GM12878 (cell line): ENCODE results near the gene PRRX2. TPM values are rescaled to one million over a fixed set of nuclear protein-coding genes. Genes with fewer than 3 reads are reported as not detected.

Source experiments
- ATAC-seq: fragments of 200-7000 bp; cut with Tn5 transposase; 3 replicates; pipeline ENCODE4 v1.9.1; 2020; ENCODE audit warnings: mild to moderate bottlenecking, moderate library complexity
- BruUV-seq: library from RNA; stranded (reverse); fragments of 400-500 nt; replicated peaks from 2 replicates; lab custom pipeline; 2021; lab: Mats Ljungman, UMichigan
- CTCF ChIA-PET: fragments of 300-600 bp; sonication (Branson Sonifier 250); formaldehyde crosslinking; extraction: SDS; loops from one replicate; lab custom pipeline; 2021; ENCODE audit warnings: inconsistent platforms; lab: Yijun Ruan, JAX
- POLR2A ChIA-PET: fragments of 350-600 bp; formaldehyde crosslinking; extraction: SDS; loops from one replicate; lab custom pipeline; 2021; ENCODE audit warnings: inconsistent platforms; lab: Charles Lee
- RAD21 ChIA-PET: fragments of 300-600 bp; sonication (Branson Sonifier 250); formaldehyde crosslinking; loops from one replicate; lab custom pipeline; 2023; ENCODE audit warnings: antibody characterized with exemption; ENCODE audit not compliant: unreplicated experiment; lab: Charles Lee
- SMC1A ChIA-PET: fragments of 300-600 bp; sonication (Branson Sonifier 250); formaldehyde crosslinking; loops from one replicate; lab custom pipeline; 2023; ENCODE audit not compliant: unreplicated experiment, uncharacterized antibody; lab: Charles Lee
- DNase-seq: peaks from one replicate; pipeline ENCODE4 v3.0.0-alpha.2; 2011; ENCODE audit warnings: low read depth, low spot score
- FAIRE-seq: peaks from 3 replicates; lab custom pipeline; 2011; peaks lifted over from hg19 to GRCh38; lab: Jason Lieb, UNC
- H2AFZ ChIP-seq: 2 replicates; pipeline ENCODE4 v1.6.0; 2011; ENCODE audit warnings: low read depth, low read length, control low read depth; ENCODE audit not compliant: control insufficient read depth
- H3K27ac ChIP-seq: 2 replicates; pipeline ENCODE4 v1.5.1; 2011; ENCODE audit warnings: control low read depth; ENCODE audit not compliant: control insufficient read depth, insufficient read depth
- H3K27me3 ChIP-seq, 2 experiments: replicated peaks in 1 of 2; 2 replicates each; pipeline versions ENCODE4 v1.6.0 to v1.6.1; 2011; ENCODE audit warnings: low read length in 1 of 2; ENCODE audit not compliant: control insufficient read depth in 2 of 2, insufficient read depth in 2 of 2
- H3K36me3 ChIP-seq, 2 experiments: 2 replicates each; pipeline ENCODE4 v1.5.1; 2011; ENCODE audit warnings: low read length in 1 of 2; ENCODE audit not compliant: control insufficient read depth in 2 of 2, insufficient read depth in 2 of 2
- H3K4me1 ChIP-seq: 2 replicates; pipeline ENCODE4 v1.6.1; 2011; ENCODE audit warnings: mild to moderate bottlenecking, low read length, moderate library complexity, mixed read lengths; ENCODE audit not compliant: control insufficient read depth, insufficient read depth
- H3K4me2 ChIP-seq: 2 replicates; pipeline ENCODE4 v1.6.0; 2011; ENCODE audit warnings: control low read depth; ENCODE audit not compliant: control insufficient read depth, insufficient read depth
- H3K4me3 ChIP-seq: fragments of 200-600 bp; sonication (generic); 2 replicates; pipeline ENCODE4 v1.5.1; 2016
- H3K79me2 ChIP-seq: 2 replicates; pipeline ENCODE4 v1.6.0; 2011; ENCODE audit warnings: low read length; ENCODE audit not compliant: control insufficient read depth, insufficient read depth
- H3K9ac ChIP-seq: 2 replicates; pipeline ENCODE4 v1.8.0; 2011; ENCODE audit warnings: low read length, control low read depth, mixed read lengths; ENCODE audit not compliant: control insufficient read depth, insufficient read depth
- H3K9me3 ChIP-seq: replicated peaks from 3 replicates; pipeline ENCODE4 v1.5.1; 2011; ENCODE audit warnings: mild to moderate bottlenecking, low read length; ENCODE audit not compliant: control insufficient read depth, insufficient read depth
- H4K20me1 ChIP-seq: 2 replicates; pipeline ENCODE4 v1.6.0; 2011; ENCODE audit not compliant: control insufficient read depth, insufficient read depth
- NFYA ChIP-seq: IDR thresholded peaks from 2 replicates; pipeline ENCODE4 v1.6.1; 2011; ENCODE audit warnings: low read depth, mild to moderate bottlenecking, low read length, improper control_type of control experiment, borderline replicate concordance
- NR2C2 ChIP-seq: IDR thresholded peaks from 2 replicates; pipeline ENCODE4 v1.6.1; 2011; ENCODE audit warnings: borderline replicate concordance, low read depth; ENCODE audit not compliant: control insufficient read depth, insufficient read length
- POU2F2 ChIP-seq: IDR thresholded peaks from 3 replicates; pipeline ENCODE4 v1.6.1; 2011; ENCODE audit warnings: low read depth, mild to moderate bottlenecking, low read length, borderline replicate concordance
- TCF3 ChIP-seq: IDR thresholded peaks from 2 replicates; pipeline ENCODE4 v1.6.1; 2012; ENCODE audit warnings: low read depth, mild to moderate bottlenecking, low read length, borderline replicate concordance; ENCODE audit not compliant: insufficient read depth
- WGBS: methylation state at CpG from one replicate; pipeline ENCODE4 v1.1.6; 2016; ENCODE audit warnings: low lambda C conversion rate; ENCODE audit not compliant: insufficient replicate concordance, insufficient coverage; ENCODE audit errors: missing lambda C conversion rate; 5-methylcytosine and 5-hydroxymethylcytosine counted together
- in situ Hi-C: fragments of 300-500 bp; cut with MboI; formaldehyde crosslinking; loops from 9 replicates; pipeline ENCODE4 v1.14.3; 2018; ENCODE audit warnings: mixed read lengths
- intact Hi-C: fragments of 100-400 bp; cut with micrococcal nuclease; formaldehyde crosslinking; loops from one replicate; pipeline ENCODE4 v1.14.2; 2022; ENCODE audit not compliant: unreplicated experiment
- polyA plus RNA-seq, 11 experiments: library from polyadenylated mRNA; depleted of rRNA in 4 of 11; unstranded in 6 of 11; stranded (reverse) in 5 of 11; fragments of >200 nt; fragmentation: Nextera tagmentation in 4 of 11; fragmentation: Illumina TruSeq in 1 of 11; extraction: Ambion mirVana in 4 of 11; extraction: Trizol in 1 of 11; gene quantifications; 1 replicate in 1 of 11; 2 replicates in 10 of 11; pipeline versions ENCODE4 v1.2.1 to v1.2.3, GENCODE V29; 2011 to 2016; ENCODE audit warnings: inconsistent platforms in 2 of 11, missing spikeins in 2 of 11, low read depth in 1 of 11
- total RNA-seq, 4 experiments: library from RNA; depleted of rRNA in 3 of 4; stranded (reverse); fragments of >200 nt in 3 of 4; fragmentation: Illumina TruSeq in 1 of 4; extraction: Trizol in 1 of 4; gene quantifications; 2 replicates each; pipeline versions ENCODE4 v1.2.1 to v1.2.3, GENCODE V29; 2013 to 2021
- TF ChIP-seq, protein P1 (sequence below): IDR thresholded peaks from 2 replicates; pipeline ENCODE4 v1.6.1; 2012; ENCODE audit warnings: improper control_type of control experiment, low read depth, low read length; ENCODE audit not compliant: insufficient replicate concordance
- TF ChIP-seq, protein P2 (sequence below): fragments of 450-650 bp; formaldehyde crosslinking; IDR thresholded peaks from 2 replicates; pipeline ENCODE4 v1.4.0; 2022; ENCODE audit warnings: mild to moderate bottlenecking, moderate library complexity
- TF ChIP-seq, protein P3 (sequence below): IDR thresholded peaks from 2 replicates; pipeline ENCODE4 v1.6.1; 2011; ENCODE audit warnings: mild to moderate bottlenecking, low read depth, low read length, moderate library complexity; ENCODE audit not compliant: insufficient replicate concordance

The PRRX2 gene
- total and polyA plus RNA-seq, 10 of the 15 experiments (the other 5 are each of a cell fraction or from before 2014, with no cell fraction given) = not detected

DNA sequence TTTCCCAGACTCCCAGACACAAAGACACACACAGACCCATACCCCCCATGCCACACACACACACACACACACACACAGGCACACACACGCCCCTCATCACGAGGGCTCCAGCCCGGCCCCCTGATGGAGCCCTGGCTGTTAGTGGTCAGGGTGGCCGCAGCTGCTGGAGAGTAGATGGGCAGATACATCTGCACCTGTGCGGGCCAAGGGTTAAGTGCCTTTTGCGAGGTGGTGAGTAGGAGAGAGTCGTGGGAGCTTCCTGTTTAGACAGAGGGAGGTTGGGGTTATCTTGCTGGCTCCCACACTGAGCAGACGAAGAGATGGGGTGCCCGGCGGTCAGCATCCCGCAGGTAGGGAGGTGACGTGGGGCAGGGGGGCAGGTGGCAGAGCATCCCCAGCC is 8.2 kb downstream of the PRRX2 start:
- in situ Hi-C loops = no loop called here
- ChIA-PET RAD21 (no interaction called here), POLR2A (no interaction called here), SMC1A (no interaction called here)
- FAIRE-seq = no peak
- no peak for ATAC-seq
- Histone ChIP-seq H3K36me3 (no peaks in the 10 kb centered on the region), H3K27ac (no peak overlapping the region), H3K4me3 (no peak overlapping the region), H3K9ac (no peak overlapping the region), H2AFZ (no peak overlapping the region), H3K79me2 (no peaks in the 10 kb centered on the region), H4K20me1 (no peaks in the 10 kb centered on the region), H3K9me3 (no peaks in the 10 kb centered on the region), H3K4me2 (no peak overlapping the region), H3K27me3 (peaks cover 0 to 2% of the 10 kb centered on the region in 2 experiments; a peak in 2 of 4 replicates), H3K4me1 (no peaks in the 10 kb centered on the region)
- WGBS = 18% methylated on average over 12 of the region's 12 CpGs
- BruUV-seq = no TSS peak
- DNase-seq = no peak
- TF ChIP-seq NR2C2 = no peak
- TF ChIP-seq, protein P1, sequence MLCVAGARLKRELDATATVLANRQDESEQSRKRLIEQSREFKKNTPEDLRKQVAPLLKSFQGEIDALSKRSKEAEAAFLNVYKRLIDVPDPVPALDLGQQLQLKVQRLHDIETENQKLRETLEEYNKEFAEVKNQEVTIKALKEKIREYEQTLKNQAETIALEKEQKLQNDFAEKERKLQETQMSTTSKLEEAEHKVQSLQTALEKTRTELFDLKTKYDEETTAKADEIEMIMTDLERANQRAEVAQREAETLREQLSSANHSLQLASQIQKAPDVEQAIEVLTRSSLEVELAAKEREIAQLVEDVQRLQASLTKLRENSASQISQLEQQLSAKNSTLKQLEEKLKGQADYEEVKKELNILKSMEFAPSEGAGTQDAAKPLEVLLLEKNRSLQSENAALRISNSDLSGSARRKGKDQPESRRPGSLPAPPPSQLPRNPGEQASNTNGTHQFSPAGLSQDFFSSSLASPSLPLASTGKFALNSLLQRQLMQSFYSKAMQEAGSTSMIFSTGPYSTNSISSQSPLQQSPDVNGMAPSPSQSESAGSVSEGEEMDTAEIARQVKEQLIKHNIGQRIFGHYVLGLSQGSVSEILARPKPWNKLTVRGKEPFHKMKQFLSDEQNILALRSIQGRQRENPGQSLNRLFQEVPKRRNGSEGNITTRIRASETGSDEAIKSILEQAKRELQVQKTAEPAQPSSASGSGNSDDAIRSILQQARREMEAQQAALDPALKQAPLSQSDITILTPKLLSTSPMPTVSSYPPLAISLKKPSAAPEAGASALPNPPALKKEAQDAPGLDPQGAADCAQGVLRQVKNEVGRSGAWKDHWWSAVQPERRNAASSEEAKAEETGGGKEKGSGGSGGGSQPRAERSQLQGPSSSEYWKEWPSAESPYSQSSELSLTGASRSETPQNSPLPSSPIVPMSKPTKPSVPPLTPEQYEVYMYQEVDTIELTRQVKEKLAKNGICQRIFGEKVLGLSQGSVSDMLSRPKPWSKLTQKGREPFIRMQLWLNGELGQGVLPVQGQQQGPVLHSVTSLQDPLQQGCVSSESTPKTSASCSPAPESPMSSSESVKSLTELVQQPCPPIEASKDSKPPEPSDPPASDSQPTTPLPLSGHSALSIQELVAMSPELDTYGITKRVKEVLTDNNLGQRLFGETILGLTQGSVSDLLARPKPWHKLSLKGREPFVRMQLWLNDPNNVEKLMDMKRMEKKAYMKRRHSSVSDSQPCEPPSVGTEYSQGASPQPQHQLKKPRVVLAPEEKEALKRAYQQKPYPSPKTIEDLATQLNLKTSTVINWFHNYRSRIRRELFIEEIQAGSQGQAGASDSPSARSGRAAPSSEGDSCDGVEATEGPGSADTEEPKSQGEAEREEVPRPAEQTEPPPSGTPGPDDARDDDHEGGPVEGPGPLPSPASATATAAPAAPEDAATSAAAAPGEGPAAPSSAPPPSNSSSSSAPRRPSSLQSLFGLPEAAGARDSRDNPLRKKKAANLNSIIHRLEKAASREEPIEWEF = no peak
- TF ChIP-seq, protein P2, sequence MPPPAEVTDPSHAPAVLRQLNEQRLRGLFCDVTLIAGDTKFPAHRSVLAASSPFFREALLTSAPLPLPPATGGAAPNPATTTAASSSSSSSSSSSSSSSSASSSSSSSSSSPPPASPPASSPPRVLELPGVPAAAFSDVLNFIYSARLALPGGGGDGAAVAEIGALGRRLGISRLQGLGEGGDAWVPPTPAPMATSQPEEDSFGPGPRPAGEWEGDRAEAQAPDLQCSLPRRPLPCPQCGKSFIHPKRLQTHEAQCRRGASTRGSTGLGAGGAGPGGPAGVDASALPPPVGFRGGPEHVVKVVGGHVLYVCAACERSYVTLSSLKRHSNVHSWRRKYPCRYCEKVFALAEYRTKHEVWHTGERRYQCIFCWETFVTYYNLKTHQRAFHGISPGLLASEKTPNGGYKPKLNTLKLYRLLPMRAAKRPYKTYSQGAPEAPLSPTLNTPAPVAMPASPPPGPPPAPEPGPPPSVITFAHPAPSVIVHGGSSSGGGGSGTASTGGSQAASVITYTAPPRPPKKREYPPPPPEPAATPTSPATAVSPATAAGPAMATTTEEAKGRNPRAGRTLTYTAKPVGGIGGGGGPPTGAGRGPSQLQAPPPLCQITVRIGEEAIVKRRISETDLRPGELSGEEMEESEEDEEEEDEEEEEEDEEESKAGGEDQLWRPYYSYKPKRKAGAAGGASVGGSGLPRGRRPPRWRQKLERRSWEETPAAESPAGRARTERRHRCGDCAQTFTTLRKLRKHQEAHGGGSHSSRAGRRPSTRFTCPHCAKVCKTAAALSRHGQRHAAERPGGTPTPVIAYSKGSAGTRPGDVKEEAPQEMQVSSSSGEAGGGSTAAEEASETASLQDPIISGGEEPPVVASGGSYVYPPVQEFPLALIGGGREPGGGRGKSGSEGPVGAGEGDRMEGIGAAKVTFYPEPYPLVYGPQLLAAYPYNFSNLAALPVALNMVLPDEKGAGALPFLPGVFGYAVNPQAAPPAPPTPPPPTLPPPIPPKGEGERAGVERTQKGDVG (CRISPR knock-in tag) = no peak
- TF ChIP-seq TCF3 = no peak
- TF ChIP-seq NFYA = no peak
- no peak for TF ChIP-seq POU2F2
- TF ChIP-seq, protein P3, sequence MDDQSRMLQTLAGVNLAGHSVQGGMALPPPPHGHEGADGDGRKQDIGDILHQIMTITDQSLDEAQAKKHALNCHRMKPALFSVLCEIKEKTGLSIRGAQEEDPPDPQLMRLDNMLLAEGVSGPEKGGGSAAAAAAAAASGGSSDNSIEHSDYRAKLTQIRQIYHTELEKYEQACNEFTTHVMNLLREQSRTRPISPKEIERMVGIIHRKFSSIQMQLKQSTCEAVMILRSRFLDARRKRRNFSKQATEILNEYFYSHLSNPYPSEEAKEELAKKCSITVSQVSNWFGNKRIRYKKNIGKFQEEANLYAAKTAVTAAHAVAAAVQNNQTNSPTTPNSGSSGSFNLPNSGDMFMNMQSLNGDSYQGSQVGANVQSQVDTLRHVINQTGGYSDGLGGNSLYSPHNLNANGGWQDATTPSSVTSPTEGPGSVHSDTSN = no peak
- TF ChIP-seq, all 136 proteins: peak for 0
- CTCF ChIA-PET = interaction anchor here (0.5 to 0.6 kb wide), 2 partner anchors 48 to 451 kb away, joined by 3 to 5 read pairs; partner anchors contain the start of gene NTMT1
- intact Hi-C loops = no loop called here
